SK-N-SH treated with all-trans-retinoic acid at 6 μM for 48 hours (cell line): ENCODE measurements around the gene CCNL2.

Experiments used
- ATAC-seq: fragments of 200-7000 bp; cut with Tn5 transposase; 3 replicates; pipeline ENCODE4 v1.9.1; 2020; ENCODE audit warnings: mild to moderate bottlenecking, moderate library complexity
- ARNTL ChIP-seq: fragments of 450-650 bp; formaldehyde crosslinking; IDR thresholded peaks from 2 replicates; pipeline ENCODE4 v1.5.0; 2020; ENCODE audit warnings: low read depth, mild to moderate bottlenecking, moderate library complexity, borderline replicate concordance
- BACH2 ChIP-seq: fragments of 250-450 bp; sonication (Bioruptor Pico); IDR thresholded peaks from 2 replicates; pipeline ENCODE4 v1.9.0; 2021; ENCODE audit warnings: mild to moderate bottlenecking, borderline replicate concordance
- CSDC2 ChIP-seq: fragments of 250-450 bp; sonication (Bioruptor Pico); IDR thresholded peaks from 2 replicates; pipeline ENCODE4 v1.5.0; 2020; ENCODE audit warnings: mild to moderate bottlenecking, moderate library complexity
- CSRNP3 ChIP-seq: fragments of 250-450 bp; sonication (Bioruptor Pico); IDR thresholded peaks from 2 replicates; pipeline ENCODE4 v1.5.1; 2021; ENCODE audit warnings: mild to moderate bottlenecking, moderate library complexity
- ESRRG ChIP-seq: fragments of 250-450 bp; sonication (Bioruptor Pico); IDR thresholded peaks from 2 replicates; pipeline ENCODE4 v1.6.1; 2021; ENCODE audit warnings: mild to moderate bottlenecking
- GLIS3 ChIP-seq: fragments of 250-450 bp; sonication (Bioruptor Pico); IDR thresholded peaks from 2 replicates; pipeline ENCODE4 v1.5.0; 2020; ENCODE audit warnings: mild to moderate bottlenecking, moderate library complexity
- ISL1 ChIP-seq: fragments of 250-450 bp; sonication (Bioruptor Pico); IDR thresholded peaks from 2 replicates; pipeline ENCODE4 v2.1.2; 2022; ENCODE audit warnings: mild to moderate bottlenecking, moderate library complexity
- OSR1 ChIP-seq: fragments of 250-450 bp; sonication (Bioruptor Pico); IDR thresholded peaks from 2 replicates; pipeline ENCODE4 v1.8.0; 2022; ENCODE audit warnings: moderate library complexity, mild to moderate bottlenecking, inconsistent platforms
- PATZ1 ChIP-seq: fragments of 250-450 bp; sonication (Bioruptor Pico); IDR thresholded peaks from 2 replicates; pipeline ENCODE4 v1.8.0; 2020; ENCODE audit warnings: mild to moderate bottlenecking, moderate library complexity, borderline replicate concordance
- POU6F1 ChIP-seq: fragments of 250-450 bp; sonication (Bioruptor Pico); IDR thresholded peaks from 2 replicates; pipeline ENCODE4 v1.8.0; 2021; ENCODE audit warnings: low read depth, mild to moderate bottlenecking, moderate library complexity, borderline replicate concordance
- PPARA ChIP-seq: fragments of 250-450 bp; sonication (Bioruptor Pico); IDR thresholded peaks from 2 replicates; pipeline ENCODE4 v1.5.0; 2020; ENCODE audit warnings: mild to moderate bottlenecking, borderline replicate concordance
- RARB ChIP-seq: fragments of 250-450 bp; sonication (Bioruptor Pico); IDR thresholded peaks from 2 replicates; pipeline ENCODE4 v1.8.0; 2021; ENCODE audit warnings: mild to moderate bottlenecking, moderate library complexity
- SNAI2 ChIP-seq: fragments of 250-450 bp; sonication (Bioruptor Pico); IDR thresholded peaks from 2 replicates; pipeline ENCODE4 v1.5.0; 2020; ENCODE audit warnings: mild to moderate bottlenecking, moderate library complexity
- TCF4 ChIP-seq: fragments of 250-450 bp; sonication (Bioruptor Pico); IDR thresholded peaks from 2 replicates; pipeline ENCODE4 v1.8.0; 2021; ENCODE audit warnings: mild to moderate bottlenecking, moderate library complexity, borderline replicate concordance
- TOX ChIP-seq: fragments of 250-450 bp; sonication (Bioruptor Pico); IDR thresholded peaks from 2 replicates; pipeline ENCODE4 v1.8.0; 2021; ENCODE audit warnings: mild to moderate bottlenecking, moderate library complexity, borderline replicate concordance
- TSHZ2 ChIP-seq: fragments of 250-450 bp; sonication (Bioruptor Pico); IDR thresholded peaks from 2 replicates; pipeline ENCODE4 v1.5.0; 2020; ENCODE audit warnings: mild to moderate bottlenecking, moderate library complexity
- ZC3H10 ChIP-seq: fragments of 250-450 bp; sonication (Bioruptor Pico); IDR thresholded peaks from 2 replicates; pipeline ENCODE4 v1.5.1; 2021; ENCODE audit warnings: mild to moderate bottlenecking, moderate library complexity
- ZFP3 ChIP-seq: fragments of 250-450 bp; sonication (Bioruptor Pico); IDR thresholded peaks from 2 replicates; pipeline ENCODE4 v1.5.0; 2020; ENCODE audit warnings: mild to moderate bottlenecking, moderate library complexity
- ZFP30 ChIP-seq: fragments of 450-650 bp; formaldehyde crosslinking; IDR thresholded peaks from 2 replicates; pipeline ENCODE4 v1.5.0; 2022; ENCODE audit warnings: mild to moderate bottlenecking, moderate library complexity
- ZNF565 ChIP-seq: fragments of 450-650 bp; formaldehyde crosslinking; conservative IDR thresholded peaks from 2 replicates; pipeline ENCODE4 v1.5.0; 2020; ENCODE audit warnings: low read depth, mild to moderate bottlenecking, moderate library complexity
- ZNF70 ChIP-seq: fragments of 450-650 bp; formaldehyde crosslinking; IDR thresholded peaks from 2 replicates; pipeline ENCODE4 v1.5.0; 2020; ENCODE audit warnings: mild to moderate bottlenecking, moderate library complexity
- ZNF8 ChIP-seq: fragments of 450-650 bp; formaldehyde crosslinking; IDR thresholded peaks from 2 replicates; pipeline ENCODE4 v1.5.0; 2020; ENCODE audit warnings: mild to moderate bottlenecking, moderate library complexity

CCNL2 gene

GRCh38 chr1:1434824-1435105, 35.6 kb upstream of the CCNL2 start:
- TF ChIP-seq PPARA (CRISPR knock-in tag) (no peak), OSR1 (CRISPR knock-in tag) (no peak), BACH2 (no peak), CSDC2 (CRISPR knock-in tag) (no peak), ZNF8 (CRISPR knock-in tag) (no peak), PATZ1 (no peak), ZC3H10 (CRISPR knock-in tag) (no peak), ZFP30 (CRISPR knock-in tag) (no peak), ZNF70 (CRISPR knock-in tag) (no peak), TOX (no peak), ARNTL (no peak), ZNF565 (CRISPR knock-in tag) (no peak), ISL1 (CRISPR knock-in tag) (no peak), ZFP3 (CRISPR knock-in tag) (no peak), TCF4 (no peak), TSHZ2 (CRISPR knock-in tag) (no peak)
- ATAC-seq: no peak

GRCh38 chr1:1434131-1434823, 35.1 kb upstream of the CCNL2 start:
- no peak for ATAC-seq
- no peak for TF ChIP-seq ISL1 (CRISPR knock-in tag)
- no peak for TF ChIP-seq BACH2
- no peak for TF ChIP-seq SNAI2 (CRISPR knock-in tag)
- TF ChIP-seq CSRNP3 (CRISPR knock-in tag): no peak
- TF ChIP-seq PPARA (CRISPR knock-in tag): no peak
- no peak for TF ChIP-seq ZNF70 (CRISPR knock-in tag)
- TF ChIP-seq ZC3H10 (CRISPR knock-in tag): no peak
- no peak for TF ChIP-seq GLIS3
- TF ChIP-seq PATZ1: no peak
- no peak for TF ChIP-seq POU6F1 (CRISPR knock-in tag)
- TF ChIP-seq ZFP30 (CRISPR knock-in tag): no peak
- TF ChIP-seq ZFP3 (CRISPR knock-in tag): no peak
- no peak for TF ChIP-seq ESRRG (CRISPR knock-in tag)
- no peak for TF ChIP-seq RARB (CRISPR knock-in tag)
- no peak for TF ChIP-seq CSDC2 (CRISPR knock-in tag)
- no peak for TF ChIP-seq TOX
- no peak for TF ChIP-seq TSHZ2 (CRISPR knock-in tag)
- no peak for TF ChIP-seq ZNF8 (CRISPR knock-in tag)
